Adrenal gland (tissue), 12 donors: ENCODE measurements around the gene RBP2. TPM values are rescaled to one million over a fixed set of nuclear protein-coding genes. Genes with fewer than 3 reads are reported as not detected.

Experiments used
- DNase-seq, 7 donors: peaks; one replicate each; pipeline ENCODE4 v3.0.0-alpha.2; 2019 to 2020
- H3K27ac ChIP-seq, 5 donors: fragments of 200-600 bp; sonication (generic) in 4 of 5; 1 replicate in 3 of 5; 2 replicates in 2 of 5; pipeline versions ENCODE4 v1.5.1 to v1.8.0; 2016 to 2020; ENCODE audit warnings: mild to moderate bottlenecking in 1 of 5
- H3K27me3 ChIP-seq: fragments of 200-600 bp; 2 replicates; pipeline ENCODE4 v1.8.0; 2021
- H3K36me3 ChIP-seq, 2 donors: fragments of 200-600 bp; replicated peaks in 1 of 2; 1 replicate in 1 of 2; 2 replicates in 1 of 2; pipeline versions ENCODE4 v1.5.1 to v1.8.0; 2018 to 2022
- H3K4me1 ChIP-seq, 2 donors: fragments of 200-600 bp; replicated peaks in 1 of 2; 1 replicate in 1 of 2; 2 replicates in 1 of 2; pipeline versions ENCODE4 v1.5.1 to v1.8.0; 2018 to 2021
- H3K4me3 ChIP-seq, 4 donors: fragments of 200-600 bp; sonication (generic) in 3 of 4; one replicate each; pipeline ENCODE4 v1.5.1; 2016 to 2018
- H3K9me3 ChIP-seq, 3 donors: fragments of 200-600 bp; sonication (generic) in 1 of 3; replicated peaks in 1 of 3; 1 replicate in 2 of 3; 2 replicates in 1 of 3; pipeline versions ENCODE4 v1.5.1 to v1.8.0; 2016 to 2021
- POLR2A ChIP-seq, 2 donors: fragments of 450-650 bp; IDR thresholded peaks; one replicate each; pipeline ENCODE4 v1.6.1; 2017; ENCODE audit warnings: antibody characterized with exemption in 2 of 2, mild to moderate bottlenecking in 2 of 2, moderate library complexity in 1 of 2
- WGBS, 4 donors: extraction: QIAGEN DNeasy Blood & Tissue Kit in 2 of 4; methylation state at CpG; one replicate each; pipeline versions ENCODE4 v1.1.5 to v1.1.7; 2013 to 2017; 5-methylcytosine and 5-hydroxymethylcytosine counted together
- intact Hi-C, 2 donors: fragments of 100-400 bp; cut with DNase I; formaldehyde crosslinking; loops; one replicate each; pipeline versions ENCODE4 v1.14.1 to v1.15.0; 2022 to 2023
- polyA plus RNA-seq, 3 donors: library from polyadenylated mRNA; stranded (reverse); fragments of 200-250 nt in 2 of 3; fragments of 350-450 nt in 1 of 3; fragmentation: Illumina TruSeq in 1 of 3; extraction: RNeasy Lipid Tissue Mini Kit (QIAGEN cat#74804) in 1 of 3; gene quantifications; one replicate each; pipeline ENCODE4 v1.2.3, GENCODE V29; 2013 to 2014
- total RNA-seq, 9 donors: library from RNA; depleted of rRNA in 4 of 9; stranded (reverse); fragments of >200 nt in 4 of 9; fragments of 120-200 nt in 1 of 9; fragmentation: NEBNext Ultra II Directional in 1 of 9; extraction: Animal tissue kit (Norgen Biotek cat#: 25700) in 1 of 9; gene quantifications; one replicate each; pipeline versions ENCODE4 v1.1.0 to v1.2.4, GENCODE V29; 2013 to 2023
- TF ChIP-seq, protein P1 (sequence below), 6 experiments: fragments of 450-650 bp in 4 of 6; fragments of 200-600 bp in 2 of 6; sonication (generic) in 1 of 6; IDR thresholded peaks; 1 replicate in 5 of 6; 2 replicates in 1 of 6; pipeline versions ENCODE4 v1.5.1 to v1.8.0; 2016 to 2021; ENCODE audit warnings: antibody characterized with exemption in 6 of 6, mild to moderate bottlenecking in 2 of 6, moderate library complexity in 1 of 6
- donor health status: healthy with polysubstance abuse.
- donor health status: Bipolar disorder and iron deficiency.
- donor health status: DM: yes; HTN: yes; CAD: no.
- donor health status: DM: no; HTN: no; CAD: no.
- donor health status: DM: no; HTN: no; CAD: no.
- donor health status: DM: yes; HTN: yes; CAD: no.

Gene RBP2
- total and polyA plus RNA-seq, 12 donors: 0.71 to 2.2 (median 1.4) TPM; not detected in 8

DNA sequence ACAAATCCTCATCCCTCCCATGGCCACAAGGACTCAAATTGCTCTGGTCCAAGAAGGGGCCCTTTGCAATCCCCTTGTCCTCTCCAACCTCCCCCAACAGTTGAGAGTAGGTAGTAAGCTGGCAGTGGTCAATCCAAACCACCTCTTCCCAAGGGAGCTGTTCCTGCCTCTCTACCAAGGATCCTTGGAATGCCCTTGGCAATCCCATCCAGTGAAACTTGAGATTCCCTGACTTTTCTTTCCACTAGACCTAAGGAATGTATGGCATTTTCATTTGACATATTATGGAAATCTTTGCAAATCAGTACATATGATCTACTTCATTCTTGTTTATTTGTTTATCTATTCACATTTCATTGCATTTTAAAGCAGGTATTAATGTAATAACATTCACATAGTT, 4.8 kb upstream of the RBP2 start:
- no peaks in the 10 kb centered on the region for H3K27me3 ChIP-seq
- no peaks in the 10 kb centered on the region for H3K9me3 ChIP-seq
- DNase-seq: no peak
- H3K4me1 ChIP-seq: no peaks in the 10 kb centered on the region
- no peaks in the 10 kb centered on the region for H3K36me3 ChIP-seq
- no peak overlapping the region for H3K4me3 ChIP-seq
- intact Hi-C loops: no loop called here
- no peak overlapping the region for H3K27ac ChIP-seq
- TF ChIP-seq, protein P1, sequence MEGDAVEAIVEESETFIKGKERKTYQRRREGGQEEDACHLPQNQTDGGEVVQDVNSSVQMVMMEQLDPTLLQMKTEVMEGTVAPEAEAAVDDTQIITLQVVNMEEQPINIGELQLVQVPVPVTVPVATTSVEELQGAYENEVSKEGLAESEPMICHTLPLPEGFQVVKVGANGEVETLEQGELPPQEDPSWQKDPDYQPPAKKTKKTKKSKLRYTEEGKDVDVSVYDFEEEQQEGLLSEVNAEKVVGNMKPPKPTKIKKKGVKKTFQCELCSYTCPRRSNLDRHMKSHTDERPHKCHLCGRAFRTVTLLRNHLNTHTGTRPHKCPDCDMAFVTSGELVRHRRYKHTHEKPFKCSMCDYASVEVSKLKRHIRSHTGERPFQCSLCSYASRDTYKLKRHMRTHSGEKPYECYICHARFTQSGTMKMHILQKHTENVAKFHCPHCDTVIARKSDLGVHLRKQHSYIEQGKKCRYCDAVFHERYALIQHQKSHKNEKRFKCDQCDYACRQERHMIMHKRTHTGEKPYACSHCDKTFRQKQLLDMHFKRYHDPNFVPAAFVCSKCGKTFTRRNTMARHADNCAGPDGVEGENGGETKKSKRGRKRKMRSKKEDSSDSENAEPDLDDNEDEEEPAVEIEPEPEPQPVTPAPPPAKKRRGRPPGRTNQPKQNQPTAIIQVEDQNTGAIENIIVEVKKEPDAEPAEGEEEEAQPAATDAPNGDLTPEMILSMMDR (IDR thresholded peaks at IDR 0.05): no peak
- TF ChIP-seq POLR2A (IDR thresholded peaks at IDR 0.05): no peak

DNA sequence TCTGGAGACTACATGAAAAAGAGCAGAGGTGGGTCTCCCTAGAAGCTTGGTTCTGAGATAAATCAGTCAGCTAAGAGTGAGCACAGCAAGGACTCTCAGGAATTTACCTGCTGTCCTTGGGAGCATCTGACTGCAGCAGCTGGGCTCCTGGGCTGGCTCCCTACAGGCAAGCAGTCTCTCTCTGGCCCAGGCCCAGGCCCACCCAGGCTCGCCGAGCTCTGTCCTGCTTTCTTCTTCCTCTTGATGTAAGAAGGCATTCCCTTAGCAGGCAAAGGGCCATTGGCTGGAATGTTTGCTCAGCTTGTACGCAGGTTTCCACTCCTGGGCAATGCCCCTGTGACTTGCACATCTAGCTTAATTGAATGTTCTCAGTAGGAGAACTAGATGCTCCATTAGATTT, 4.3 kb upstream of the RBP2 start:
- H3K4me3 ChIP-seq: no peak overlapping the region
- no peak for TF ChIP-seq POLR2A (IDR thresholded peaks at IDR 0.05)
- TF ChIP-seq, protein P1 (IDR thresholded peaks at IDR 0.05): no peak

DNA sequence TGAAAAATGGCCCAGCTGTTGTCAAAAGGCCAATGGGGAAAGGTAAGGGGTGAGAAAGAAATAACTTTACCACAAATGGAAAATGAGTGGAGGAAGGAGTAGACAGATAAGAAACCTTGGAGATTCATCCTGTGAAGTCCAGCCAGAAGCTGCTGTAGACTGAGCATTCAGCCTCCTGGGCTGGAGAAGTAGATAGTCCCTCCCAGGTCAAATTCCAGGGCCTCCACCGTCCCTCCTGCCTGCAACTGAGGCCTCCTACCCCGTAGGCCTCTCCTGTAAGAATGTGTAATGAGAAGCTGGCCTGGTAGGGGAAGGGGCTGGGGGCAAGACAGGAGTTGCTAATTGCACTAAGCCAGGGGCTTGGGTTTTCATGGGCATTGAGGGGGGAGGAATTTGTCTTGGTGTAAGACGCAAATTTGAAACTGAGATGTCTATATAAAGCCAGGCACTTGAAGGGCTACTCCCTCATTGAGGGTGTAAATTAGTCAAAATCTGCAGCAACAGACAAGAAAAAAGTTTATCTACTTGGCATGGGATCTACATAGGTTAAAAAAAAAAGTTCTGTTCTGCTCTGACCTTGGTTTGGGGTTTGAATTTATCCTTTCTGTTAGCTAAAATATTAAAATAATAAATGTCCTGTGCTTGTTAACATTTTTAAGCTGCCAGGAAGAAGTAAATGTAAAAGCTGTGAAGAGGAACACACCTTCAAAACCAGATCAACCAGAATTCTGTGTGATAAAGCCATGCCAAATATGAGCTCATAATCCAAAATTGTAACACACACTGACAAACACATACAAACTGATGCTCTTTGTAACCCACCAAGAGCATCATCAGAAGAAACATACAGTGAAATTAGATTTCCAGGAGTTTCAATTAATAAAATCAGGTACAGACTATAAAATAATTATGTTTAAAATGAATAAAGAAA, 1.7 kb upstream of the RBP2 start:
- intact Hi-C loops: no loop called here
- no peak for DNase-seq
- no peak for TF ChIP-seq POLR2A (IDR thresholded peaks at IDR 0.05)
- TF ChIP-seq, protein P1 (IDR thresholded peaks at IDR 0.05): no peak
- Histone ChIP-seq H3K27ac (no peak overlapping the region), H3K4me3 (no peak overlapping the region), H3K36me3 (no peaks in the 10 kb centered on the region), H3K9me3 (no peaks in the 10 kb centered on the region), H3K27me3 (no peaks in the 10 kb centered on the region), H3K4me1 (no peaks in the 10 kb centered on the region)
- 63 to 87% (median 80%) methylated on average over 3 of the region's 3 CpGs for WGBS, 4 donors

More for the DNA sequence above, 4.3 kb upstream of the RBP2 start:
- H3K4me1 ChIP-seq: no peaks in the 10 kb centered on the region
- H3K9me3 ChIP-seq: no peaks in the 10 kb centered on the region
- no peaks in the 10 kb centered on the region for H3K27me3 ChIP-seq
- intact Hi-C loops: no loop called here
- DNase-seq: peak in 1 of 7 donors; percentile 69
- 83 to 90% (median 88%) methylated on average over 3 of the region's 3 CpGs for whole genome bisulfite sequencing, 4 donors
- no peak overlapping the region for H3K27ac ChIP-seq
- H3K36me3 ChIP-seq: no peaks in the 10 kb centered on the region

DNA sequence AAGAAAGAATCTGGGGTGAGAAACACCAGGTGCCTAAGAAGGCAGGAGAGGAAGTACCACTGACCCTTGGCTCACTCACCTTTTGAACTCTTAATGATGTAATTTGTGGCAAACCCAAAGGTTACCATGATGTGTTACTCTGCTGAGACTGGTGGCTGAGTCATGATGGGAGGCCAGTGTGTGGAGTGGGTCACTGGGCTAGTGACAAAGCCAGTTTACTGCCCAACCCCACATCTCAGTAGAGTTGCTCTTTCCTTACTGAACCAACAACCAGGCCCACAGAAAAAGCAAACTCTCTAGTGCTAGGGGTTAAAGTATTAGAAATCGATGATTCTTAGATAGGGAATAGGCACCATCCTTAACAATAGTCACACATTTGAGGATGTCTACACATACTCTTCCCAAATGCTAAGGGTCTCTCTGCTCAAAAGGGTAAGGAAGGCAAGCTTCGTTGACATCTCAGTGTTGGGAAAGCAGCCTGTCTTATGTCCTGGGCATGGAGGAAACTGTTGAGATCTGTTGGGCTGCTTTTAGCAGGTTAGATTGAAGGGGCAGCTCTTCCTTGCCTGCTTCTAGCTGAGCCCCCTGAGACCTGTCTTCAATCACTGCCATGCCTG, 3.1 kb downstream of the RBP2 start:
- Histone ChIP-seq H3K36me3 (no peaks in the 10 kb centered on the region), H3K9me3 (no peaks in the 10 kb centered on the region), H3K27ac (no peak overlapping the region), H3K4me3 (no peak overlapping the region), H3K27me3 (no peaks in the 10 kb centered on the region), H3K4me1 (peaks cover 0 to under 1% of the 10 kb centered on the region in 2 donors)
- no peak for DNase-seq
- intact Hi-C loops: no loop called here
- WGBS, 4 donors: 92 to 100% (median 95%) methylated on average over 2 of the region's 2 CpGs
- no peak for TF ChIP-seq POLR2A (IDR thresholded peaks at IDR 0.05)
- TF ChIP-seq, protein P1 (IDR thresholded peaks at IDR 0.05): no peak
